Stimulated activated CD4-positive, alpha-beta T cell treated with anti-CD3 and anti-CD28 coated beads, Interleukin-15, amount 100 ng/mL, for 48 hours (primary cell): ENCODE data around the gene ANO10.

Experiments used
- DNase-seq, 2 donors: peaks; one replicate each; pipeline ENCODE4 v3.0.0-alpha.2; 2020; ENCODE audit warnings: low read depth in 2 of 2

The ANO10 gene

DNA sequence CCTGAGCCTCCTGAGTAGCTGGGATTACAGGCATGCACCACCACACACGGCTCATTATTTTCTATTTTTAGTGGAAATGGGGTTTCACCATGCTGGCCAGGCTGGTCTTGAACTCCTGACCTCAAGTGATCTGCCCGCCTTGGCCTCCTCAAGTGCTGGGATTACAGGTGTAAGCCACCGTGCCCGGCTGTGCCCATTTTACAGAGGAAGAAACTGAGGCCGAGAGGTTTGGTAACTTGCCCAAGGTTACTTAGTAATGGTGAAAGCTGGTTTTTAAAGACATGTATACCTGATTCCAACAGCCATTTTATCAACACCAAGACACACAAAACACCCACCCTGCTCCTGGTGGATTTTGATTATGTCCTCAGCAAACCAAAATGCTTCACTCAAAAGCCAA lies 206.7 kb downstream of the ANO10 start:
- no peak for DNase-seq

DNA sequence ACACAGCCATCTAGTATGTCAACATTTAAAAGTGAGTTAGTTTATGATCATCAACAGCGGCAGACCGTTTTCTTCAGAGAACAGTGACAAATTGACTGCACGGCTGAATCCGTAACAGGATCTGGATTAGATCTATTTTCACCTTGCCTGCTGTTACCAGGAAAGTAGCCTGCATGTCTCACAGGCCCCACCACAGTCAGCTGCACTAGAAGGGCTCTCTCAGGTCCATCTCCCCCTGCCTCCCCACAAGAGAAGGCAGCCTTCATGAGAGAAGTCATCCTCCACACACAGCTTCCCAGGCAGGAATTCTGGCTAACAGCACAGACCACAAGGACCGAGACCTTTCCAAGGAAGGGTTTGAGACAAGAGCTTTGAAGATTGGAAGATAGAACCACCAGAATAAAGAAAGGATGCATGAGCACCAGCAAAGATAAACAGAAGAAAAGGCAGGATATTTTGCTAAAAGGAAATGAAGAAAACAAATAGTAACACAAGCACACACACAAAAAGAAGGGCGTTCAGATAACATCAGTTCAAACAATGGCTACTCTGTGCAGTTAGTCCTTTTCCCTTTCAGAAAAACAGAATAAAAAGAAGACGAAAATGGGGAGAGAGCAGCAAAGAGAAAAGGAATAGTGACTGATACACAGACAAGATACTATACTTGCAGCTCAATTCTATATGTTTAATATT lies 208.0 kb downstream of the ANO10 start:
- no peak for DNase-seq

DNA sequence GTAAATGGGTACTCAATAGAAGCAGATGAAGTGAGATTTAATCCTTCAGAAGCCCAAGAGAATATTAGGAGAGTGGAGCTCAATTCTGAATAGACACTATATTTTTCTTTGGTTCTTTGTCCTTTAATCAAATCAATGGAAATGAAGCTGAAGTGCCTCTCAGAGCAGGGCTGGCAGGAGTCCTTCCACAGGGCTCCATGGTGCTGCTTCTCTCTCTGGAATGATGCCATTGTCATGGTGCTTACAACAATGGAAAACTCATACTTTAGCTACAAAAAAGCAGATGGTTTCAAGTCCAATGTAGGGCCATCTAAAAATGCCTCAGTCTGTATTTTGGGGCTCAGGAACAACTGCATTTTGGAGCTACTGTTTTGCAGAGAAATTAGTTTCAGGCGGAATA lies 210.4 kb downstream of the ANO10 start:
- no peak for DNase-seq

DNA sequence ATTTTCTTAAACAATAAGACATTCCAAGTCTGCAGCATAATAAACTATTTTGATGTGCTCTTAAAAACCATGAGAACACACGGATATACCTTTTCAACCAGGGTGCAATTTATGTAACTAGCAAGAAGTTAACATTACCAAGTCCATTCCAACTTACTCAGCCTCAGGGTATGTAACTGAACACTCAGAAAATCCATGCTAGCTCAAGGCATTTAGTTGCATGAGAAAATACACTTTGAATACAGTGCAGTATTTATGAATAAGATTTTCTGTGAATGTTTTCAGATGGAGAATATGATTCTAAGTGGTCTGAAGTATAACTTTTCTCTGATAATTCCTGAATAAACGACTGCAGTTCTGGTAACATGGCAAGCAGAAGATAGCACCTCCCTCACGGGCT lies 211.2 kb downstream of the ANO10 start:
- DNase-seq = no peak

DNA sequence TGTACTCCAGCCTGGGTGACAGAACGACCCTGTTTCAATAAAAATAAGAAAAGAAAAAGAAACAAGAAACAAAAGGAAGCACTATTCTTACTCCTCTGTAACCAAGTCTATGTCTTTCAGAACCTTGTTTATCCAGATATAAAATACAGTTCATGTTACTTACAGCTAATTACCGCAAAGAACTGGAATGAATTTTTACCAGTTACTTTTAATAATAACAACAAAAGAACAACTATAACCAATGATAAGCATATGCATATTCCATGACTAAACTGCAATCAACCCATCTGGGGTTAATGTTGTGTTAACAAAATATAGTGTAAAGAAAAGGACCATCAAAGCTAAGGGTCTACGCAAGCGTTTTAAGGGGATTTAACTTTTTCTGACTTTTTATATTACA lies 212.3 kb downstream of the ANO10 start:
- DNase-seq = no peak

DNA sequence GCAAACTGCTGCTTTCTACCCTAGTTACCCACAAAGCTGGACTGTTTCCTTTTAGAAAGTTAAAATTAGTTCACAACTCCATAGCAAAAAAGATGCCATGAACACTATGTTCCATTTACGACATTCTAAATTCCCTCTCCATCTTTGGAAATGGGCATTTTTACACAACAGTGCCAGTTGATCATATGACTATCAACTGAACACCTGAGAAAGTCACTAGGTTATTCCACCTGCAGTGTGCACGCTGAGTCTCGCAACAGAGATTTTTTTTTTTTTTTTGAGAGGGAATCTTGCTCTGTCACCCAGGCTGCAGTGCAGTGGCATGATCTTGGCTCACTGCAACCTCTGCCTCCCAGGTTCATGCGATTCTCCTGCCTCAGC lies 215.2 kb downstream of the ANO10 start:
- no peak for DNase-seq

DNA sequence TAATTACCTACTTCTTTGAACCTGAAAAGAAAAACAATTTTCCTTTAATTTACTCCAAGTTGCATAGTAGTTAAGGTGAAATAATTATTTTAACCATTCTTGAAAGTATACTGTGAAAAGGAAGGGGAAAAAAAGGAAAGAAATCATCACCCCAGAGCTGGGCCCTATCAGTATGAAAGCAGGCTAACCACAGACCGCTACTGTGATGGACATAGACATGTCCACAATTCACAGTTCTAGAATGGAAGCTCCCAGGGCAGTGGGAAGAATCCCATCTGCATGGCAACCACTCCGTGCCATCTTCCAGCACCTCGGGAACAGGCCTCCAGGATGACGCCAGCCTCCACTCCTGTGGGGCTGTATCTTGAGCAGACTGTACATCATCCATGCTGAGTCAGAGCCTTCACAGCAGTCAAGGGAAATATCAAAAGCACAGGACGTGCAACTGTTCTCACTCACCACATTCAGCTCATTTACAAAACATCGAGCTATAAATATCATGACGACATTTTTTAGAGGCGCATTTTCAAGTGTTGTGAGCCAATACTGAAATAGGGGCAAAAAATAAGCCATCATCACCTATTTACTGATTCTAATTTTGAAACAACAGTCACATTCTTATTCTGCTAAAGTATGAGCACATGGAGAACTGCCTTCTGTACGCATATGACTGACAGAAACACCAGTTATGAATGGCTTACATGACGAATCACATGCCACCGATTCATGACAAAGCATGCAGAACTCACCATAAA lies 215.7 kb downstream of the ANO10 start:
- DNase-seq = no peak

DNA sequence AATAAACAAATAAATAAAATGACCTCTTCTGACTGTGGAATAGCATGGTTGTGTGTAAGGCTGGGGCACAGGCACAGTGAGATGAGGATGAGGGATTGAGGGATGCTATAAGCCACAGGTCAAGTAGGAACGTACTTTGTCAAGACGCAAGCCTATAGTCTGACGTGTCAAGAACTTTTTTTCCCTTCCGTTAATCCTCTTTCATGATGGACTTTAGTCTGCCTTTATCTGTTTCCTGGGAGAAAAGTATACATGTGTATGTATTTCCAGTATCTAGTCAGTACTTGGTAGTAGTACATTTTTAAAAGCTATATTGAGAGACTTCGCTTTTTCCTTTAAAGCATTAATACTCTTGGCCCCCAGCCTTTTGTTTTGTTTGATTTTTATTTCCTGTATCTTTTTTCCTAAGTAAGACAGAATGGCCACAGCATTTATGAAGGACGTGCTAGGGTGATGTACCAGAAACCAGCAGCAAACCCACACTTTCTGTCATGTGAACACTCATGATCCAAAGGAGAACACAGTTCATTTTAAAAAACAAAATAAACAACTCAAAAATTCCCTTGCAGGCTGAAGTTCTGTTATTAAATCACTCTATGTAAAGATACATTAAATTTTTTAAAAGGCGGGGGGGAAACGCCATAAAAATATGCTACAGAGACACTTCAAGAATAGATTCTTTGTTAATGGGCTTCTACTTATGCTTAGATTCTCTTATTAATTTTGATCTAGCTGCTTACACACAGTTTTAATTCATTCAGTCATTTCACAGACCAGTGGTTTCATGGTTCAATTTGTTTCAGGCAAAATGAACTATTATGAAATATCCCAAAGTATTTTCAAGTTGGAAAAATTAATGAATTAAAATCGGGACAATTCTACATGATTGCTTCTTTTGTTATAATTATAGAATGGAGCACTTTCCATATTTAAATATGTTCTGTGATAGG lies 220.8 kb downstream of the ANO10 start:
- no peak for DNase-seq

DNA sequence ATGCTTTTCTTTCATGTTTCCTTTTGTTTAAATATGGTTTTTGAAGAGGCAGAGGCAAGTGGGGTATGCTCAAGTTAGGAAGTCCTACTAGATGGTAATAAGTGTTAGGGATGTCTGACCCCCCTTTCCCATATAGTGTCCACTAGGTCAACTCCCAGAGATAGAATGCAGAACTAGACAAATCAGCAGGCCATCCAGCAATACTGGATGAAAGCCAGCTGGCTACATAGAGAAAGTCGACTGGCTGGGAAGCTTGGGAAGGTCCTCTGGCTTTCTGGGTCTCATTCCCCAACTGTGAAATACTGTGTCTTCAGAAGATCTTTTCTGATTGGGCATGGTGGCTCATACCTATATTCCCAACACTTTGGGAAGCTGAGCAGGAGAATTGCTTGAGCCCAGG lies 221.6 kb downstream of the ANO10 start:
- DNase-seq = no peak

DNA sequence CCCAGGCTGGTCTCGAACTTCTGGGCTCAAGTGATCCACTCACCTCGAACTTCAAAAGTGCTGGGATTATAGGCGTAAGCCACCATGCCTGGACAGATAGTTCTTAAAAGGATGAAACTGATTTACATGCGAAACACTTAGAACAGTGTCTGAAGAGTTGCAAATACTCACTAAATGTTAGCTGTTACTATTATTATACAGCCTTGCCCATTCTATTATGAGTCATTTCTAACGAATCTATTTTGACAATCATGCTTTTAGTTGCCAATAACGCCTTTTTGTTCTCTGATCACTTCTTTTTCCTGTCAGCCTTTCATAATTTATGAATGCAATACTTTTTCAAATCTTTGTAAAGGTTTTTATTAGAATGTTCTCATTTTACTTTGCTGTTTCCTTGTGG lies 222.8 kb downstream of the ANO10 start:
- DNase-seq = no peak

DNA sequence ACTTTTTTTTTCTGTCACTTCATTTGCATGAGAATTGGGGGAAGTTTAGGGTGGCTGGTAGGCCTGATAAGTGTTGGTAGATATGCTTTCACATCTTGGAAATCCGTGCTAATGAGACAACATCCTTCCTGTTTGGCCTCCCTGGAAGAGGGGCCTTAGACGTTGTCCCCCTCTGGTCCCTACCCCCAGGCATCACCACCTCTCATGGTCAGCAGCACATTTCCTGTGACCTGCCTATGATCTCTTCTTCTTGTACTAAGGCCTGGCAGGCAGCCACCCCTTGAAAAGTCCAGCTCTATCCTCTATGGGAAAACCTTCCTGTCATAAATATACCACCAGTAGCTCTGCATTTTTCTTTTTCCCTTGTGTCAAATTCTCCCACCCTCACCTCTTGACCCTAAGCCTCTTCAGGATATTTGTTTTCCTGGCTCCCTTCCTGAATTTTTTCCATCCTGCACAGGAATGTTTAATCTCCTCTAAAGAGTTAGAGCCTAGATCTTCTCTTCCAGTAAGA lies 227.7 kb downstream of the ANO10 start:
- no peak for DNase-seq

DNA sequence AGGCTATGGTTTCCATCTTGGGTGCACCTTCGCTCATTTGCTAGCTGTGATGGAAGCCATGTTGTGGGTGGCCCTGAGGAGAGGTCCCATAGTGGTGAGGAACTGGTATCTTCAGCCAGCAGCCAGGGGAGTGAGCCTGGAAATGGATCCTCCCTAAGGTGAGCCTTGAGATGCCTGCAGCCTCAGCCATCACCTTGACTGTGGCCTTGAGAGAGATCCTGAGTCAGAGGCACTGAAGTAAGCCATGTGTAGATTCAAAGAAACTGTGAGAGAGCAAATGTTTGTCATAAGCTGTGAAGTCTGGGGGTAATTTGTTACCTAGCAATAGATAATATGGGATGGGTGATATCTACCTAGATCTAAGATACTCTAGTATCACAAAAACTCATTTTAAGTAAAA lies 230.2 kb downstream of the ANO10 start:
- no peak for DNase-seq

DNA sequence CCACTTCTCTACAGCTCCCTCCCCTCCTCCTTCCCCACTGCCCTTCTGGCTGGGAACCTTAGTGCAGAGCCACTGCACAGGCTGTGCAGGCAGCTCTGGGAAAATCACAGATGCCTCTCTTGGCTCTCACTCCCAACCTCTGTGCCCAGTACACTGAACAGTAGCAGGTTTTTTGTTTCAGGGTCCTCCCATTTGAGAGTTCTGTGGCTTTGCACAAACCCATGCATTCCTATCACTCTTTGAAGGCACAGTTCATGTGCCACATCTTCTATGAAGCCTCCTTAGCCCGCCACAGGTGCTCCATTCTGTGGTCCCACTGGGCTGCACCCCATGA lies 231.6 kb downstream of the ANO10 start:
- DNase-seq = no peak

DNA sequence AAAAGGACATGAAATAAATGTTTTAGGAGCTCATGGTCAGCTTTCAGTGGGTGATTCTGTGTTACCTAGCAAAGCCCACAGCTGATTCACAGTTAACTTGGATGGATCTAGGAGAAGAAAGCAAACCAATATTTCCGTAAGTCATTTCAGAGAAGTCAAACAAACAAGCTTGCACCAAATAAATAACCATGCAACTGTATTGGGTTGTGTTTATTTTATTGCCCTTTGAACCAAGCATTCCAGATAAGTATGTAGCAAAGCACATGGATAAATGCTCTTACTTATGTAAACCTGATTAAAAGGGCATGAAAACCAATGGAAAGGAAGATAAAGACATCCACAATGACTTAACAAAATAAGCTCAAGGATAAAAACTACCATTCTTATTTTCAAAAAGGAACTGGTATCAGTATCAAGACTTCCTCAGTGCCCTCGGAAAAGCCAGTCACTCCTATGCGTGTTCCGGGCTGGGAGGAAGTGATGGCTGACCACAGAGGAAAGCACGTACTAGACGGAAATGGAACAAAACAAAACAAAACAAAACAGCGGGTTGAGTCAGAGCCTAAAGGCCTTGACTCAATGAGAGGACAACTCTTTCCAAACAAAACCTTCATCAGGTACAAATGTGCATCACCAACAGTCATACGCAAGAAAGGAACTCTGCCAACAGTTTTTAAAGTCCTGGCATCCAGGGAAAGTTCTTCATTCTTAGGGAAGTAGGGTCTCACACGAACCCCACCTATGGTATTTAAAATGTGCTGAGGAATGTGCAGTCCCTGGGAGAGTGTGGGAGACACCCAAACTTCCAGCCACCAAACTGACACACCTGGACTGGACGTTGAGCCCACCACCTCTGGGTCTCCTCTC lies 232.2 kb downstream of the ANO10 start:
- peak; percentile 55 to 65 for DNase-seq

DNA sequence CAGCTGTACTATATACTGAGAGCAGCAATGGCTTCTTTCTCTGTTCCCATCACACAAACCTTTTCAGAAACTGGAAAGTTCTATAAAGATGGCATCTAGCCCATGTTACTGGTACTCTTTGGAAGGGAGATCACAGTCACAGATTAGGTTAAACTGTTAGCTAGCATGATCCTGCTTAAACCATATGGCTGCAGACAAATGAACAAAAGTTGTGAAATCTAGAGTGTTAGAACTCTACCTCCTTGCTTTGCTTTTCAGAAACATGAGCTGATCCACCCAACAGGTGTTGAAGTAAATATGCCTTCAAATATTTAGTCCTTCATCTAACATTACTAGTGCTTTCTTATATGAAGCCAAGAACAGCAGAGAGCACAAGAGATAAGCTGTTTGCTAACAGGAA lies 232.9 kb downstream of the ANO10 start:
- no peak for DNase-seq

DNA sequence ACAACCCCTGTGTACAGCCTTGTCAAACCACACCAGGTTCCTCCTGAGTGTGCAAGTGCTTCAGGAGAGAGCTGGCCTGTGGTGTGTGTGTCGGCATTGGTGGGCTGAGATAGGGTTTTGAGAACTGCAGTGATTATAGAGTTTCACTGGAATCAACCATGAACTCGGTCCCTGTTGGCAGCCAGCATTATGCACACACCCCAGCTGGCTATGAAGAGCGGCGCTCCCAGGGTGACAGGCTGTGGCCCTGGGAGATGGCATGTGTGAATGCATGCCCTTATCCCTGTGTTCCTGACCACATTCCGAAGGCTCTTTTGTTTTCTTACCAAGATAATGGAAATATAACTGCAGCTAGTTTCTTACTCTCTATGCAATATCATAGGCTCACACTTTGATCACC lies 233.6 kb downstream of the ANO10 start:
- no peak for DNase-seq

DNA sequence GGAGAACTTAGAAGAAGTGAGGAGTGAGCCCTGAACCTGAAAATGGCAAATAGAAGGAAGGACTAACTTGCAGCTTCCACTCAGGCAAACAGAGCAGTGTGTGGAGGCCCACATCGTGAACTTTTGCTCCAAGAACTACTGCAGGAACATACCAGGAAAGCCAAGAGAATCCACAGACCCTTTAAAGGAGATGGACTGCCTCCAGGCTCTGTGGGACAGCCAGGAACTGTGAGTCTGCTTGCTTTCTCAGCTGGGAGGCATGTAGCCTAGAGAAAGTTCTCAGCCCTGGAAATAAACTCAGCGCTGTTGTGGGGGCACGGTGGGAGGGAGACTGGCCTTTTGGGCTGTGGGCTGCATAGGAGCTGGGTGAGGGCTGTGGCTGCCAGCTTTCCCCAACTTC lies 242.5 kb downstream of the ANO10 start:
- DNase-seq = no peak

DNA sequence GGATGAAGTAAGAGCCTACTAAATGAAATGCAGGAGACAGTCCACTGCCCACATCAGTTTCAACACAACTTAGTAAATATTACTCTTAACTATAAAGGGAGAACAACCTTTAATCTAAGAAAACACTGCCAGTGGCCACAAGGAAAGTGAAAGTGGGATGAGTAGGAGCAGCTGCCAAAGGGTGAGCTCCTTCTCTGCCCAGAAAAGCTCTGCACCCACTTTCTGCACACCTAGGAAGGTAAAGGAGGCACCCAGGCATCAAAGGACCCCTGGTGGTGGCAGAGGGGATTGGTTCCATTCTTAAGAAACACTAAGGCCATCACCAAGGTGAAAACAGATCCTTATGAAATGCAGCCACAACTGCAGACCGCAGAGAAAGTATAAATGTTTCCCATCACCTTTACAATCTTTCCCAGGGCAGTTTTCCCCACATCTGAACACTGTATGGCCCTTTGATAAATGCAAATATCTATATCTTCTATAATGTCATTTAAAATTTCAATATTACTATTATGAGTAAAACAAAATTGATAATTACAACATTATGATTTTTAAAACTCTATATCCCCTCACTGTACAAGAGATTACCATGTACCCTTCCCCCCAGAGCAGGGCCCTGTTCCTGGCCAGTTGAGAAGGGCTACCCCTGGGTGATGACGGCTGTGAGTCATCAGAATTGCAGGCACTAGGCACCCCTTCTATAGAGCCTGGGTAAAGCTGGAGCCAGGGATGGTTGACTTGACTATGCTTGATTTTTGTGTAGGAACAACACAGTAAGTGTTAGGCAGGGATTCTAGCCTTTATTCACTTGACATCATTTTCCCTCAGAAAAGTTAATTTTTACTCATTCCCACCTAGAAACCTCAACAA lies 243.5 kb downstream of the ANO10 start:
- DNase-seq = peak; percentile 36 to 52

DNA sequence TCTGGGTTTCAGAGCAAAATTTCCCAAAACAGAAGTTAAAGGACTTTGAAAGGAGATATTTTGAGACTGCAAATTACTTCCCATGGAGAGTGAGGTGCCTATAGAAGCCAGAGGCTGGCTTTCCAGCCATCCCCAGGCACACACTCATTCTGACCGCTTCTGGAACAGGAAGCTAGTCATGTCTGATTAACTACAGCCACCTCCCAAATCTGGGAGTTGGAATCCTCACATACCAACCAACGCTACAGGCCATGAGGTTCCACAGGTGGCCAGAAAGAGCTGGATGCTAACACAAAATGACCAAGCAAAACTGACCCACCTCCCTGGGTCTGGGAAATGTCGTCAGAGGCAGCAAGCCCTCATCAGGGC lies 248.3 kb downstream of the ANO10 start:
- no peak for DNase-seq

DNA sequence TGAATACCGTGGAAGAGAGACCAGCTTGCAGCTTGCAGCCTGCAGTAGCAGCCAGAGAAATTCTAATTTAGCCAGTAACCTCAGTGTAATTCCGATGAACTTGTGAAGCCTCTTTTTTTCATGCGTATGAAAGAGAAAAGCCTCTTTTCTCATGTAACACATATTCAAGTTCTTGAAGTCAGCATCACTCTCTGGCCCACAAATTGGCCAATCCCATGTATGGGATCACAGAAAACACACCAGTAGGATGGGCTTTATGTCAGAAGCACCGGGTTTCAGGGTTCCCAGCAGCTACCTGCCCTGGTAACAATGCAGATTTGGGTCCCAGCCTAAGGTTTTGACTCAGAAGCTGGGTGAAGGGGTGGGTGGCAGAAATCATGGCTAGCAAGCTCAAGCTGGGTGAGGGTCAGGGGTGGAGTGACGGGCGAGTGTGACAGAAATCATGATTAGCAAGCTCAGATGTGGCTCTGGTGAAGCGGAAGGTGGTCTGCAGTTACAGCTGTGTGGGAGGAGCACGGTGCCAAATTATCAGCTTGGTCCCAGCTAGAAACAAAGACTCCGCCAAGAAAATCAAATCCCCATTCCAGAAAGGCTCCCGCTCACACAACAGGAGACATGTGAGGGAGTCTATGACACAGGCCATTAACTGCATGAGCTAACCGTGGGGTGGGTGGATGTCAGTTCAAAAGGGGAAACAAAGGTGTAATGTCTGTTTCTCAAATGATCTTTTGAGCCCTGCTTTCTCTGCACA lies 248.8 kb downstream of the ANO10 start:
- no peak for DNase-seq
